GM18868 (cell line): ENCODE results near the gene STRA8.

Experiments used
- ATAC-seq: cut with Tn5 transposase; IDR thresholded peaks from one replicate; pipeline ENCODE4 v1.9.1; 2021; ENCODE audit warnings: mild to moderate bottlenecking, moderate library complexity; ENCODE audit not compliant: unreplicated experiment

STRA8 gene

GRCh38 chr7:135300913-135301765 is 67.5 kb downstream of the STRA8 start:
- ATAC-seq, result no peak
